SK-N-MC (cell line): Measurements from ENCODE around the gene MAGI1.

Source experiments
- EZH2 ChIP-seq: fragments of 200-600 bp; sonication (generic); IDR thresholded peaks from one replicate; pipeline ENCODE4 v1.6.1; 2017; ENCODE audit warnings: antibody characterized with exemption
- FOXP2 ChIP-seq: optimal IDR thresholded peaks from 2 replicates; pipeline ENCODE3; 2011; ENCODE audit warnings: mild to moderate bottlenecking, moderate library complexity; ENCODE audit not compliant: insufficient read depth; ENCODE audit errors: extremely low read length, control extremely low read depth
- POLR2AphosphoS5 ChIP-seq: IDR thresholded peaks from 2 replicates; pipeline ENCODE4 v1.6.1; 2012; ENCODE audit warnings: mild to moderate bottlenecking, low read depth, low read length, borderline replicate concordance

- TF ChIP-seq POLR2AphosphoS5 (no peak), EZH2 (no peak), FOXP2 (no peak)
These were observed 546.5 kb downstream of the MAGI1 start for GRCh38 chr3:65492249-65492648.
